Stimulated activated CD8-positive, alpha-beta memory T cell treated with anti-CD3 and anti-CD28 coated beads, Interleukin-7, amount 100 ng/mL, for 4 hours (primary cell): ENCODE measurements around the gene COL25A1.

ENCODE experiments used
- DNase-seq, 2 donors: peaks; one replicate each; pipeline ENCODE4 v3.0.0-alpha.2; 2020; ENCODE audit warnings: low read depth in 2 of 2

The COL25A1 gene

GRCh38 chr4:108762559-108763225 is 539.8 kb downstream of the COL25A1 start, which contains the start of gene ETNPPL:
ETNPPL (minus strand) TSS chr4:108763053; CDS start chr4:108762898, 155 bp downstream.
- DNase-seq = no peak
